AG04450 (cell line): ENCODE measurements around the gene PLEKHG4. TPM values are rescaled to one million over a fixed set of nuclear protein-coding genes. Genes with fewer than 3 reads are reported as not detected.

Source experiments
- CTCF ChIA-PET: fragments of 300-600, 350-600 bp; formaldehyde crosslinking; extraction: SDS; loops from one replicate; lab custom pipeline; 2022; ENCODE audit warnings: antibody characterized with exemption, inconsistent platforms; lab: Charles Lee
- POLR2A ChIA-PET: fragments of 350-600 bp; formaldehyde crosslinking; extraction: SDS; loops from one replicate; lab custom pipeline; 2021; ENCODE audit warnings: antibody characterized with exemption, inconsistent platforms; lab: Yijun Ruan, JAX
- DNase-seq: peaks from one replicate; pipeline ENCODE4 v3.0.0-alpha.2; 2011; ENCODE audit warnings: low read depth, low spot score
- H3K27ac ChIP-seq: one replicate; pipeline ENCODE4 v1.5.1; 2012; ENCODE audit warnings: low read depth, low read length, control low read depth
- H3K27me3 ChIP-seq: one replicate; pipeline ENCODE4 v1.6.0; 2012; ENCODE audit warnings: low read length; ENCODE audit not compliant: control insufficient read depth, insufficient read depth
- H3K4me3 ChIP-seq: 2 replicates; pipeline ENCODE4 v1.5.1; 2011; ENCODE audit warnings: mild to moderate bottlenecking, low read depth, low read length, control low read depth
- H3K9me3 ChIP-seq: 2 replicates; pipeline ENCODE4 v1.5.1; 2012; ENCODE audit warnings: low read length; ENCODE audit not compliant: control insufficient read depth, insufficient read depth
- CTCF ChIP-seq: IDR thresholded peaks from 2 replicates; pipeline ENCODE4 v1.5.1; 2011; ENCODE audit warnings: low read depth, low read length, control low read depth, inconsistent platforms
- polyA plus RNA-seq: library from polyadenylated mRNA; depleted of rRNA; stranded (reverse); fragments of >200 nt; gene quantifications from 2 replicates; pipeline ENCODE4 v1.2.3, GENCODE V29; 2011

PLEKHG4 gene
- polyA plus RNA-seq, 1 experiment = 17.2 TPM

- Histone ChIP-seq H3K27ac (no peak overlapping the region), H3K9me3 (peaks cover 4% of the 10 kb centered on the region; the same call in 1 of the 2 replicates), H3K4me3 (no peak overlapping the region), H3K27me3 (no peaks in the 10 kb centered on the region)
- no peak for DNase-seq
- TF ChIP-seq CTCF = no peak
- ChIA-PET POLR2A (interaction anchor here (1.5 to 2.2 kb wide), 2 partner anchors 9 to 11 kb away, joined by 6 to 8 read pairs; partner anchors contain the start of genes FHOD1 and TMEM208), CTCF (no interaction called here)
Measured at GRCh38 chr16:67238278-67238575, 41.1 kb upstream of the PLEKHG4 start.

- POLR2A ChIA-PET = interaction anchor here (0.6 to 2.2 kb wide), 3 partner anchors 8 to 17 kb away, joined by 3 to 8 read pairs (median 6); partner anchors contain the start of genes FHOD1 and TMEM208
- H3K27me3 ChIP-seq = no peaks in the 10 kb centered on the region
- H3K9me3 ChIP-seq = peaks cover 4% of the 10 kb centered on the region; the same call in 1 of the 2 replicates
- H3K27ac ChIP-seq = no peak overlapping the region
- TF ChIP-seq CTCF = no peak
- H3K4me3 ChIP-seq = no peak overlapping the region
- CTCF ChIA-PET = no interaction called here
- DNase-seq = no peak
Measured at GRCh38 chr16:67238806-67239470, 40.4 kb upstream of the PLEKHG4 start.

- ChIA-PET POLR2A (interaction anchor here (1.2 to 2.3 kb wide), 2 partner anchors 9 to 13 kb away, joined by 4 to 10 read pairs; partner anchors contain the start of gene TMEM208), CTCF (no interaction called here)
- H3K27ac ChIP-seq = peak overlapping the region; percentile 98
- no peak overlapping the region for H3K4me3 ChIP-seq
- DNase-seq = no peak
- no peak for TF ChIP-seq CTCF
- H3K9me3 ChIP-seq = peaks cover 4% of the 10 kb centered on the region; the same call in 1 of the 2 replicates
- no peaks in the 10 kb centered on the region for H3K27me3 ChIP-seq
Measured at GRCh38 chr16:67240506-67240905, 38.8 kb upstream of the PLEKHG4 start.

- ChIA-PET POLR2A (interaction anchor here (0.5 to 2.3 kb wide), 5 partner anchors 9 to 172 kb away, joined by 3 to 10 read pairs (median 3); partner anchors contain the start of gene TMEM208), CTCF (interaction anchor here (0.7 kb wide), 1 partner anchor 56 kb away, joined by 5 read pairs; no protein-coding TSS in a partner anchor)
- no peak overlapping the region for H3K4me3 ChIP-seq
- peak; percentile 67 for DNase-seq
- H3K9me3 ChIP-seq = peaks cover 4% of the 10 kb centered on the region; the same call in 1 of the 2 replicates
- peak overlapping the region; percentile 98 for H3K27ac ChIP-seq
- no peak for TF ChIP-seq CTCF
- no peaks in the 10 kb centered on the region for H3K27me3 ChIP-seq
Measured at GRCh38 chr16:67241008-67241900, 38.1 kb upstream of the PLEKHG4 start.
